B cell (primary cell): Measurements from ENCODE around the gene HIPK2. TPM values are rescaled to one million over a fixed set of nuclear protein-coding genes. Genes with fewer than 3 reads are reported as not detected.

Experiments
- ATAC-seq: fragments of 200-7000 bp; cut with Tn5 transposase; one replicate; pipeline ENCODE4 v1.10.0; 2021; ENCODE audit warnings: low read depth, mild to moderate bottlenecking, moderate number of reproducible peaks, moderate library complexity
- CTCF ChIA-PET: fragments of 350-600 bp; sonication (Branson Sonifier 250); formaldehyde crosslinking; loops from one replicate; lab custom pipeline; 2021; ENCODE audit warnings: antibody characterized with exemption, inconsistent platforms; lab: Charles Lee
- POLR2A ChIA-PET: fragments of 350-600 bp; sonication (Branson Sonifier 250); formaldehyde crosslinking; loops from one replicate; lab custom pipeline; 2021; ENCODE audit warnings: antibody characterized with exemption; lab: Charles Lee
- DNase-seq: peaks from one replicate; pipeline ENCODE4 v3.0.0; 2013
- H2AFZ ChIP-seq: 2 replicates; pipeline ENCODE4 v1.6.1; 2012; ENCODE audit warnings: mild to moderate bottlenecking, low read depth, low read length; ENCODE audit not compliant: insufficient read depth, poor library complexity, severe bottlenecking
- H3K27ac ChIP-seq, 2 donors: 1 replicate in 1 of 2; 2 replicates in 1 of 2; pipeline ENCODE4 v1.5.1; 2012 to 2013; ENCODE audit warnings: low read length in 2 of 2, mild to moderate bottlenecking in 2 of 2, moderate library complexity in 1 of 2
- H3K27me3 ChIP-seq, 4 experiments: fragments of 200-600 bp in 1 of 4; sonication (generic) in 1 of 4; replicated peaks in 1 of 4; 1 replicate in 2 of 4; 2 replicates in 2 of 4; pipeline versions ENCODE4 v1.6.1 to v1.7.0; 2013 to 2016; ENCODE audit warnings: low read length in 3 of 4, mild to moderate bottlenecking in 2 of 4, mixed read lengths in 1 of 4, moderate library complexity in 1 of 4; ENCODE audit not compliant: insufficient read depth in 4 of 4, control insufficient read depth in 3 of 4; ENCODE audit errors: control extremely low read depth in 1 of 4
- H3K36me3 ChIP-seq, 2 experiments: replicated peaks in 1 of 2; 1 replicate in 1 of 2; 2 replicates in 1 of 2; pipeline versions ENCODE4 v1.6.1 to v1.7.1; 2013; ENCODE audit warnings: low read length in 1 of 2; ENCODE audit not compliant: insufficient read depth in 2 of 2, control insufficient read depth in 1 of 2; ENCODE audit errors: control extremely low read depth in 1 of 2, extremely low read depth in 1 of 2
- H3K4me1 ChIP-seq, 2 donors: fragments of 200-600 bp in 1 of 2; sonication (generic) in 1 of 2; 1 replicate in 1 of 2; 2 replicates in 1 of 2; pipeline versions ENCODE4 v1.5.1 to v1.6.1; 2013 to 2017; ENCODE audit warnings: low read length in 2 of 2; ENCODE audit not compliant: control insufficient read depth in 2 of 2, insufficient read depth in 2 of 2
- H3K4me2 ChIP-seq: replicated peaks from 2 replicates; pipeline ENCODE3; 2012; ENCODE audit warnings: mild to moderate bottlenecking, low read depth, low read length; ENCODE audit not compliant: poor library complexity, severe bottlenecking
- H3K4me3 ChIP-seq, 5 experiments: fragments of 200-600 bp in 1 of 5; sonication (generic) in 1 of 5; 1 replicate in 3 of 5; 2 replicates in 2 of 5; pipeline versions ENCODE4 v1.5.1 to v1.7.0; 2011 to 2016; ENCODE audit warnings: low read length in 4 of 5, mild to moderate bottlenecking in 4 of 5, low read depth in 2 of 5, control low read depth in 1 of 5, moderate library complexity in 1 of 5; ENCODE audit not compliant: insufficient read depth in 1 of 5; ENCODE audit errors: control extremely low read depth in 1 of 5, extremely low read depth in 1 of 5
- H3K79me2 ChIP-seq: fragments of 200-600 bp; sonication (generic); one replicate; pipeline ENCODE4 v1.6.0; 2016; ENCODE audit warnings: low read length; ENCODE audit not compliant: control insufficient read depth, insufficient read depth
- H3K9ac ChIP-seq: fragments of 200-600 bp; sonication (generic); 2 replicates; pipeline ENCODE4 v1.6.1; 2017; ENCODE audit warnings: mild to moderate bottlenecking, low read length, moderate library complexity
- H3K9me3 ChIP-seq, 3 donors: one replicate each; pipeline versions ENCODE4 v1.6.1 to v1.7.1; 2013; ENCODE audit warnings: low read length in 2 of 3; ENCODE audit not compliant: control insufficient read depth in 2 of 3, insufficient read depth in 1 of 3; ENCODE audit errors: control extremely low read depth in 1 of 3
- H4K20me1 ChIP-seq: 2 replicates; pipeline ENCODE4 v1.6.0; 2012; ENCODE audit warnings: mild to moderate bottlenecking, low read length; ENCODE audit not compliant: insufficient read depth, control insufficient read depth, poor library complexity, severe bottlenecking
- H3K27ac Mint-ChIP-seq: one replicate; pipeline ENCODE4 v1.8.0; 2021; ENCODE audit warnings: mixed read lengths
- H3K27me3 Mint-ChIP-seq: one replicate; pipeline ENCODE4 v1.8.0; 2021; ENCODE audit warnings: mixed read lengths
- H3K4me1 Mint-ChIP-seq: one replicate; pipeline ENCODE4 v1.8.0; 2021; ENCODE audit warnings: mixed read lengths
- H3K4me3 Mint-ChIP-seq: one replicate; pipeline ENCODE4 v1.8.0; 2021; ENCODE audit warnings: mixed read lengths
- H3K9me3 Mint-ChIP-seq: one replicate; pipeline ENCODE4 v1.8.0; 2022; ENCODE audit warnings: mixed read lengths; ENCODE audit not compliant: insufficient read depth
- CTCF ChIP-seq: fragments of 200-600 bp; IDR thresholded peaks from one replicate; pipeline ENCODE4 v1.8.0; 2022; ENCODE audit warnings: antibody characterized with exemption, mild to moderate bottlenecking
- EZH2 ChIP-seq: IDR thresholded peaks from 2 replicates; pipeline ENCODE4 v1.6.1; 2012; ENCODE audit warnings: borderline replicate concordance, low read depth, mild to moderate bottlenecking, moderate library complexity, low read length; ENCODE audit not compliant: insufficient read depth, poor library complexity, severe bottlenecking
- WGBS: methylation state at CpG from one replicate; pipeline ENCODE4 v1.1.5; 2013; ENCODE audit warnings: missing lambda C conversion rate; ENCODE audit not compliant: insufficient coverage; 5-methylcytosine and 5-hydroxymethylcytosine counted together
- intact Hi-C: fragments of 100-400 bp; cut with micrococcal nuclease; formaldehyde crosslinking; loops from one replicate; pipeline ENCODE4 v1.10.0; 2022
- polyA plus RNA-seq: library from polyadenylated mRNA; depleted of rRNA; stranded (reverse); fragments of >200 nt; gene quantifications from 2 replicates; pipeline ENCODE4 v1.2.3, GENCODE V29; 2012
- total RNA-seq, 2 donors: library from RNA; stranded (reverse); fragments of 120-200 nt in 1 of 2; gene quantifications; 1 replicate in 1 of 2; 2 replicates in 1 of 2; pipeline versions ENCODE4 v1.2.3 to v1.2.4, GENCODE V29; 2013 to 2022

Gene HIPK2
- total and polyA plus RNA-seq, 2 donors (not counting 1 experiment from before 2014, with no cell fraction given) = 6.8 to 58.2 TPM

DNA sequence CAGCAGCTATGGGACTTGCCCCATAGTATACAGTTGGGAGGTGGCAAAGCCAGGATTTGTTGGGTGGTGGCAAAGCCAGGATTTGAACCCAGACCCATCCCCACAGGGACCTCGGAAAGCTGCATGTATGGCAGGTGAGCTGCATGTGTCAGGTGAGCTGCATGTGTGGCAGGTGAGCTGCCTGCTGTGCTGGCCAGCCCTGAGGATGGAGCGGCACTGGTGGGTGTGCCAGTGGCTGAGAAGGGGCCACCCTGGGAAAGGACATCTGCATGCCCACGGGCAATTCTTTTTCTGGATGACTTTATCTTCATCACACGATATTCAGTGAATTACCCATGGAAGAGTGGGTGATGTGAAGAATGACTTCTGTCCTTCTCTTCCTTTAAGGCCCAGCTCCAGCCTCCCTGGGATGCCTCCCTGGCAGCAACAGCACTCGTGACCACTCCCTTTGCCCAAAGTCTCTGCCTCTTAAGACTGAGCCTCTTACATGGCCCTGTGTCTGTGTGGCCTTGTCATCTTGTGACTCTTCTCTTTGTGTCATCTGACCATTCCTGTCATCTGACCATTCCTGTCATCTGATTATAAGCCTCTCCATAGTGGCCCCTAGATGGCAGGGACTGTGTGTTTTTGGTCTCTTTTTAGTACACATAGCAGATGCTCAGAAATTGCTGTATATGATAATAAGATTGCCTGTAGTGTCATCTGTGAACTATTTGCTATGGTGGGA lies 229.3 kb downstream of the HIPK2 start:
- intact Hi-C loops = no loop called here
- Histone ChIP-seq H3K9me3 (peaks cover 0 to 5% (median 0%) of the 10 kb centered on the region in 3 donors), H3K27me3 (no peaks in the 10 kb centered on the region), H3K4me1 (no peaks in the 10 kb centered on the region), H3K4me3 (no peak overlapping the region), H3K9ac (no peak overlapping the region), H3K79me2 (no peaks in the 10 kb centered on the region), H3K36me3 (no peaks in the 10 kb centered on the region), H3K4me2 (no peak overlapping the region), H2AFZ (no peak overlapping the region), H3K27ac (no peak overlapping the region), H4K20me1 (no peaks in the 10 kb centered on the region)
- no peak overlapping the region for H3K27ac Mint-ChIP-seq
- 92% methylated on average over 3 of the region's 5 CpGs for WGBS
- DNase-seq (no peak), ATAC-seq (no peak)
- H3K27me3 Mint-ChIP-seq = peaks cover 7% of the 10 kb centered on the region
- POLR2A ChIA-PET = no interaction called here
- TF ChIP-seq CTCF (no peak), EZH2 (no peak)
- H3K9me3 Mint-ChIP-seq = no peaks in the 10 kb centered on the region
- no peak overlapping the region for H3K4me3 Mint-ChIP-seq
- CTCF ChIA-PET = no interaction called here
- no peaks in the 10 kb centered on the region for H3K4me1 Mint-ChIP-seq

DNA sequence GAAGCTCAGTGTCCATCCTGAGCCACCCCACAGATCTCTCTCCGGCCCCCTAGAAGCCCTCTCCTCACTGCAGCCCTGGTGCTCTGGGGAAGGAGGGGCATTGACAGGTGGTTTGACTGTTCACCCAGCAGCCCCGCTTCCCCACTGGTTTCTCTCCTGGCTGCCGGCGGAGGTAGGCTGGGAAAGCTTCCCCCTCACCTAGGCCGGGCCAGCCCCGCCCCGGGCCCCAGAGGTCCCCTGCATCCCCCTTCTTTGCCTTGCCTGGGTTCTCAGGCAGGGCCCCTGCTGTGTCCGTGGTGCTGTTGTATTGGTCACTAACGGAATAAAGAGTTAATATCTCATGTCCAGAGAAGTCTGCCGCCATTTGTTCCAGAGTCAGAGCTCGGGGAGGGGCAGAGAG lies 233.2 kb downstream of the HIPK2 start:
- H3K9ac ChIP-seq = no peak overlapping the region
- ChIA-PET CTCF (no interaction called here), POLR2A (no interaction called here)
- TF ChIP-seq EZH2 (no peak), CTCF (no peak)
- Mint-ChIP-seq H3K27me3 (peaks cover 4% of the 10 kb centered on the region), H3K27ac (no peak overlapping the region), H3K4me1 (no peaks in the 10 kb centered on the region), H3K9me3 (no peaks in the 10 kb centered on the region), H3K4me3 (no peak overlapping the region)
- H3K27me3 ChIP-seq = no peaks in the 10 kb centered on the region
- ATAC-seq (no peak), DNase-seq (no peak)
- no peaks in the 10 kb centered on the region for H4K20me1 ChIP-seq
- intact Hi-C loops = no loop called here
- H3K79me2 ChIP-seq = no peaks in the 10 kb centered on the region
- 94% methylated on average over 4 of the region's 11 CpGs for WGBS
- no peaks in the 10 kb centered on the region for H3K36me3 ChIP-seq
- H3K4me1 ChIP-seq = no peaks in the 10 kb centered on the region
- H3K4me2 ChIP-seq = no peak overlapping the region
- H3K4me3 ChIP-seq = no peak overlapping the region
- no peak overlapping the region for H2AFZ ChIP-seq
- H3K9me3 ChIP-seq = peaks cover 0 to 10% (median 0%) of the 10 kb centered on the region in 3 donors
- no peak overlapping the region for H3K27ac ChIP-seq
